B cell (primary cell): ENCODE data around the gene AIRE. TPM values are rescaled to one million over a fixed set of nuclear protein-coding genes. Genes with fewer than 3 reads are reported as not detected.

Source experiments
- ATAC-seq: fragments of 200-7000 bp; cut with Tn5 transposase; one replicate; pipeline ENCODE4 v1.10.0; 2021; ENCODE audit warnings: low read depth, mild to moderate bottlenecking, moderate number of reproducible peaks, moderate library complexity
- CTCF ChIA-PET: fragments of 350-600 bp; sonication (Branson Sonifier 250); formaldehyde crosslinking; loops from one replicate; lab custom pipeline; 2021; ENCODE audit warnings: antibody characterized with exemption, inconsistent platforms; lab: Charles Lee
- POLR2A ChIA-PET: fragments of 350-600 bp; sonication (Branson Sonifier 250); formaldehyde crosslinking; loops from one replicate; lab custom pipeline; 2021; ENCODE audit warnings: antibody characterized with exemption; lab: Charles Lee
- DNase-seq: peaks from one replicate; pipeline ENCODE4 v3.0.0; 2013
- H2AFZ ChIP-seq: 2 replicates; pipeline ENCODE4 v1.6.1; 2012; ENCODE audit warnings: mild to moderate bottlenecking, low read depth, low read length; ENCODE audit not compliant: insufficient read depth, poor library complexity, severe bottlenecking
- H3K27ac ChIP-seq, 2 donors: 1 replicate in 1 of 2; 2 replicates in 1 of 2; pipeline ENCODE4 v1.5.1; 2012 to 2013; ENCODE audit warnings: low read length in 2 of 2, mild to moderate bottlenecking in 2 of 2, moderate library complexity in 1 of 2
- H3K27me3 ChIP-seq, 4 experiments: fragments of 200-600 bp in 1 of 4; sonication (generic) in 1 of 4; replicated peaks in 1 of 4; 1 replicate in 2 of 4; 2 replicates in 2 of 4; pipeline versions ENCODE4 v1.6.1 to v1.7.0; 2013 to 2016; ENCODE audit warnings: low read length in 3 of 4, mild to moderate bottlenecking in 2 of 4, mixed read lengths in 1 of 4, moderate library complexity in 1 of 4; ENCODE audit not compliant: insufficient read depth in 4 of 4, control insufficient read depth in 3 of 4; ENCODE audit errors: control extremely low read depth in 1 of 4
- H3K36me3 ChIP-seq, 2 experiments: replicated peaks in 1 of 2; 1 replicate in 1 of 2; 2 replicates in 1 of 2; pipeline versions ENCODE4 v1.6.1 to v1.7.1; 2013; ENCODE audit warnings: low read length in 1 of 2; ENCODE audit not compliant: insufficient read depth in 2 of 2, control insufficient read depth in 1 of 2; ENCODE audit errors: control extremely low read depth in 1 of 2, extremely low read depth in 1 of 2
- H3K4me1 ChIP-seq, 2 donors: fragments of 200-600 bp in 1 of 2; sonication (generic) in 1 of 2; 1 replicate in 1 of 2; 2 replicates in 1 of 2; pipeline versions ENCODE4 v1.5.1 to v1.6.1; 2013 to 2017; ENCODE audit warnings: low read length in 2 of 2; ENCODE audit not compliant: control insufficient read depth in 2 of 2, insufficient read depth in 2 of 2
- H3K4me2 ChIP-seq: replicated peaks from 2 replicates; pipeline ENCODE3; 2012; ENCODE audit warnings: mild to moderate bottlenecking, low read depth, low read length; ENCODE audit not compliant: poor library complexity, severe bottlenecking
- H3K4me3 ChIP-seq, 5 experiments: fragments of 200-600 bp in 1 of 5; sonication (generic) in 1 of 5; 1 replicate in 3 of 5; 2 replicates in 2 of 5; pipeline versions ENCODE4 v1.5.1 to v1.7.0; 2011 to 2016; ENCODE audit warnings: low read length in 4 of 5, mild to moderate bottlenecking in 4 of 5, low read depth in 2 of 5, control low read depth in 1 of 5, moderate library complexity in 1 of 5; ENCODE audit not compliant: insufficient read depth in 1 of 5; ENCODE audit errors: control extremely low read depth in 1 of 5, extremely low read depth in 1 of 5
- H3K79me2 ChIP-seq: fragments of 200-600 bp; sonication (generic); one replicate; pipeline ENCODE4 v1.6.0; 2016; ENCODE audit warnings: low read length; ENCODE audit not compliant: control insufficient read depth, insufficient read depth
- H3K9ac ChIP-seq: fragments of 200-600 bp; sonication (generic); 2 replicates; pipeline ENCODE4 v1.6.1; 2017; ENCODE audit warnings: mild to moderate bottlenecking, low read length, moderate library complexity
- H3K9me3 ChIP-seq, 3 donors: one replicate each; pipeline versions ENCODE4 v1.6.1 to v1.7.1; 2013; ENCODE audit warnings: low read length in 2 of 3; ENCODE audit not compliant: control insufficient read depth in 2 of 3, insufficient read depth in 1 of 3; ENCODE audit errors: control extremely low read depth in 1 of 3
- H4K20me1 ChIP-seq: 2 replicates; pipeline ENCODE4 v1.6.0; 2012; ENCODE audit warnings: mild to moderate bottlenecking, low read length; ENCODE audit not compliant: insufficient read depth, control insufficient read depth, poor library complexity, severe bottlenecking
- H3K27ac Mint-ChIP-seq: one replicate; pipeline ENCODE4 v1.8.0; 2021; ENCODE audit warnings: mixed read lengths
- H3K27me3 Mint-ChIP-seq: one replicate; pipeline ENCODE4 v1.8.0; 2021; ENCODE audit warnings: mixed read lengths
- H3K4me1 Mint-ChIP-seq: one replicate; pipeline ENCODE4 v1.8.0; 2021; ENCODE audit warnings: mixed read lengths
- H3K4me3 Mint-ChIP-seq: one replicate; pipeline ENCODE4 v1.8.0; 2021; ENCODE audit warnings: mixed read lengths
- H3K9me3 Mint-ChIP-seq: one replicate; pipeline ENCODE4 v1.8.0; 2022; ENCODE audit warnings: mixed read lengths; ENCODE audit not compliant: insufficient read depth
- EZH2 ChIP-seq: IDR thresholded peaks from 2 replicates; pipeline ENCODE4 v1.6.1; 2012; ENCODE audit warnings: borderline replicate concordance, low read depth, mild to moderate bottlenecking, moderate library complexity, low read length; ENCODE audit not compliant: insufficient read depth, poor library complexity, severe bottlenecking
- WGBS: methylation state at CpG from one replicate; pipeline ENCODE4 v1.1.5; 2013; ENCODE audit warnings: missing lambda C conversion rate; ENCODE audit not compliant: insufficient coverage; 5-methylcytosine and 5-hydroxymethylcytosine counted together
- intact Hi-C: fragments of 100-400 bp; cut with micrococcal nuclease; formaldehyde crosslinking; loops from one replicate; pipeline ENCODE4 v1.10.0; 2022
- polyA plus RNA-seq: library from polyadenylated mRNA; depleted of rRNA; stranded (reverse); fragments of >200 nt; gene quantifications from 2 replicates; pipeline ENCODE4 v1.2.3, GENCODE V29; 2012
- total RNA-seq, 2 donors: library from RNA; stranded (reverse); fragments of 120-200 nt in 1 of 2; gene quantifications; 1 replicate in 1 of 2; 2 replicates in 1 of 2; pipeline versions ENCODE4 v1.2.3 to v1.2.4, GENCODE V29; 2013 to 2022
- TF ChIP-seq, protein P1 (sequence below): fragments of 200-600 bp; IDR thresholded peaks from one replicate; pipeline ENCODE4 v1.8.0; 2022; ENCODE audit warnings: antibody characterized with exemption, mild to moderate bottlenecking

Gene AIRE
- total and polyA plus RNA-seq, 2 donors (not counting 1 experiment from before 2014, with no cell fraction given): 0.37 TPM; not detected in 1

- no peaks in the 10 kb centered on the region for H3K9me3 ChIP-seq
- no peaks in the 10 kb centered on the region for H3K27me3 ChIP-seq
- H3K27ac ChIP-seq: no peak overlapping the region
- H3K4me2 ChIP-seq: no peak overlapping the region
- 93% methylated on average over 27 of the region's 28 CpGs for WGBS
- H3K79me2 ChIP-seq: peaks cover 51% of the 10 kb centered on the region
- Mint-ChIP-seq H3K27me3 (no peaks in the 10 kb centered on the region), H3K9me3 (no peaks in the 10 kb centered on the region), H3K27ac (no peak overlapping the region), H3K4me3 (no peak overlapping the region), H3K4me1 (peaks cover 2% of the 10 kb centered on the region)
- H2AFZ ChIP-seq: no peak overlapping the region
- intact Hi-C loops: no loop called here
- TF ChIP-seq EZH2: no peak
- TF ChIP-seq, protein P1, sequence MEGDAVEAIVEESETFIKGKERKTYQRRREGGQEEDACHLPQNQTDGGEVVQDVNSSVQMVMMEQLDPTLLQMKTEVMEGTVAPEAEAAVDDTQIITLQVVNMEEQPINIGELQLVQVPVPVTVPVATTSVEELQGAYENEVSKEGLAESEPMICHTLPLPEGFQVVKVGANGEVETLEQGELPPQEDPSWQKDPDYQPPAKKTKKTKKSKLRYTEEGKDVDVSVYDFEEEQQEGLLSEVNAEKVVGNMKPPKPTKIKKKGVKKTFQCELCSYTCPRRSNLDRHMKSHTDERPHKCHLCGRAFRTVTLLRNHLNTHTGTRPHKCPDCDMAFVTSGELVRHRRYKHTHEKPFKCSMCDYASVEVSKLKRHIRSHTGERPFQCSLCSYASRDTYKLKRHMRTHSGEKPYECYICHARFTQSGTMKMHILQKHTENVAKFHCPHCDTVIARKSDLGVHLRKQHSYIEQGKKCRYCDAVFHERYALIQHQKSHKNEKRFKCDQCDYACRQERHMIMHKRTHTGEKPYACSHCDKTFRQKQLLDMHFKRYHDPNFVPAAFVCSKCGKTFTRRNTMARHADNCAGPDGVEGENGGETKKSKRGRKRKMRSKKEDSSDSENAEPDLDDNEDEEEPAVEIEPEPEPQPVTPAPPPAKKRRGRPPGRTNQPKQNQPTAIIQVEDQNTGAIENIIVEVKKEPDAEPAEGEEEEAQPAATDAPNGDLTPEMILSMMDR: no peak
- H3K9ac ChIP-seq: no peak overlapping the region
- DNase-seq (no peak), ATAC-seq (peak; percentile 39)
- POLR2A ChIA-PET: no interaction called here
- peaks cover 4 to 80% of the 10 kb centered on the region in 2 experiments for H3K36me3 ChIP-seq
- H4K20me1 ChIP-seq: peaks cover 93% of the 10 kb centered on the region
- CTCF ChIA-PET: no interaction called here
- no peak overlapping the region for H3K4me3 ChIP-seq
- H3K4me1 ChIP-seq: no peaks in the 10 kb centered on the region
These were observed 25.2 kb downstream of the AIRE start for GRCh38 chr21:44310628-44311507.

GRCh38 chr21:44312089-44312488, 26.4 kb downstream of the AIRE start:
- Histone ChIP-seq H3K4me2 (no peak overlapping the region), H3K27ac (no peak overlapping the region), H4K20me1 (peaks cover 87% of the 10 kb centered on the region), H3K27me3 (no peaks in the 10 kb centered on the region), H3K79me2 (peaks cover 39% of the 10 kb centered on the region), H2AFZ (no peak overlapping the region), H3K36me3 (peaks cover 4 to 80% of the 10 kb centered on the region in 2 experiments), H3K4me3 (no peak overlapping the region), H3K9ac (no peak overlapping the region), H3K4me1 (no peaks in the 10 kb centered on the region), H3K9me3 (no peaks in the 10 kb centered on the region)
- no peak overlapping the region for H3K27ac Mint-ChIP-seq
- H3K27me3 Mint-ChIP-seq: no peaks in the 10 kb centered on the region
- no peak overlapping the region for H3K4me3 Mint-ChIP-seq
- H3K4me1 Mint-ChIP-seq: peaks cover 2% of the 10 kb centered on the region
- no peak for TF ChIP-seq EZH2
- TF ChIP-seq, protein P1: no peak
- no peak for ATAC-seq
- WGBS: 97% methylated on average over 22 of the region's 22 CpGs
- DNase-seq: no peak
- intact Hi-C loops: no loop called here
- CTCF ChIA-PET: no interaction called here
- no peaks in the 10 kb centered on the region for H3K9me3 Mint-ChIP-seq
- POLR2A ChIA-PET: no interaction called here
